ENCODE results near the gene FBXO7.
"Not testable (repeated sequence)": the region's sequence is repeated elsewhere in the genome, so short reads cannot be mapped to it uniquely, and the experiment has no call there.

FBXO7 gene

DNA sequence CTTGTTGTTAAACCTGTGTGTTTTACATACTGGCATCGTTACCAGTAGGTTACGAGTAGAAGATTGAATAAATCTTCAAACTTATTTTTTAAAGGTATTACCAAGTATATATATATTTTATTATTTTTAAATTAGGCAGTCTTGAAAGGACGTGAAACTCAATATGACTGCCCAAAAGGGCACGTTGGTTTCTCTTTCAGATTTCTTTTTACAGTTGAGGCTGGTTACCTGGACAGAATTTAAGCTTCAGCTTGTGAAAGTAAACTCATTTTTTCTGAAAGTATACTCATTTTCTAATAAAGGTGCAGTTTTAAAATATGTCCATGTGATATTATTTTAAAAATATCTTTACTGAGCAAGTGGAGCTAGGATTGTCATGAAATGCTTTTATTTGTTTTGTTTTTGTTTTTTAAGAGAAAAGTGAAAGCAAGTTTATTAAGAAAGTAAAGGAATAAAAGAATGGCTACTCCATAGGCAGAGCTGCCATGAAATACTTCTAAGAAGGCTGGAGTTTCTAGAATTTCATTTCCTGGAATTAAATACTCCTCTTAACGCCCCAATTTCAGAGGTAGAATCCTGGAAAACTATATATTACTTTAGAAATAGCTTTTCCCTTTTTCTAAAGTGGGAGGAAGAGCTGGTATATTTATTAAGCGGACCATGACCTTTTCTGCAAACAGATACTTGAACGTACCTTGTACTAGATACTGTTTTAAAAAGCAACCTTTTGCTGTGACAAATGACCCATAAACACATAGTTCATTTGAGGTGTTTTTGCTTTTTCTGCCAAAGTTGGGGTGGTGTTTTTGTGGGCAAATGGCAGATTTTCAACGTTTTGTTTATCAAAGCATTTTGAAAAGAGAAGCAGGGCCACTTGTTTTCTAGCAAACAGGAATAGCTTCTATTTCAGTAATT is 1.9 kb downstream of the FBXO7 start:
- DNase-seq (ENCODE audit: low spot score), result no peak
- TF ChIP-seq, protein P1, sequence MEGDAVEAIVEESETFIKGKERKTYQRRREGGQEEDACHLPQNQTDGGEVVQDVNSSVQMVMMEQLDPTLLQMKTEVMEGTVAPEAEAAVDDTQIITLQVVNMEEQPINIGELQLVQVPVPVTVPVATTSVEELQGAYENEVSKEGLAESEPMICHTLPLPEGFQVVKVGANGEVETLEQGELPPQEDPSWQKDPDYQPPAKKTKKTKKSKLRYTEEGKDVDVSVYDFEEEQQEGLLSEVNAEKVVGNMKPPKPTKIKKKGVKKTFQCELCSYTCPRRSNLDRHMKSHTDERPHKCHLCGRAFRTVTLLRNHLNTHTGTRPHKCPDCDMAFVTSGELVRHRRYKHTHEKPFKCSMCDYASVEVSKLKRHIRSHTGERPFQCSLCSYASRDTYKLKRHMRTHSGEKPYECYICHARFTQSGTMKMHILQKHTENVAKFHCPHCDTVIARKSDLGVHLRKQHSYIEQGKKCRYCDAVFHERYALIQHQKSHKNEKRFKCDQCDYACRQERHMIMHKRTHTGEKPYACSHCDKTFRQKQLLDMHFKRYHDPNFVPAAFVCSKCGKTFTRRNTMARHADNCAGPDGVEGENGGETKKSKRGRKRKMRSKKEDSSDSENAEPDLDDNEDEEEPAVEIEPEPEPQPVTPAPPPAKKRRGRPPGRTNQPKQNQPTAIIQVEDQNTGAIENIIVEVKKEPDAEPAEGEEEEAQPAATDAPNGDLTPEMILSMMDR (IDR thresholded peaks at IDR 0.05), result no peak
- H3K4me3 ChIP-seq, result peak overlapping the region; percentile 80
- H3K27ac ChIP-seq, result peak overlapping the region in 1 of 2 donors; percentile 98

DNA sequence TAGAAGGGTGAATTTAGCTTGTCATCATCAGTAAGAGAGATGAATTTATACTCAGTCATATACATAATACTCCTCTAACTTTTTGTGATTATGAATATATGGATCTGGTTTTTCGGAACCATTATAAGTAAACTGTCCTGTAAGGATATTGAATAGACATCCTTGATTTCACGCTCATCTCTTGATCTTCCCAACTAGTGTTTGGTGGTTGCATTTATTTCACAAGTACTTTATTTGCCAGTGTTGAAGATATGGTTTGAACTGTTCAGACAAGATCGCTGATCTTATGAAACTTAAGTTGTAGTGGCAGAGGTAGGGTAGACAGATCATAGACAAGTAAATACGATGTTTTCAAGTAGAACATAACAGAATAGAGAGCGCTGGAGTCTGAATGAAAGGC is 3.0 kb downstream of the FBXO7 start:
- DNase-seq (ENCODE audit: low spot score), result no peak
- Histone ChIP-seq H3K4me3 (no peak overlapping the region), H3K27ac (no peak overlapping the region)
- TF ChIP-seq, protein P1 (IDR thresholded peaks at IDR 0.05), result no peak

DNA sequence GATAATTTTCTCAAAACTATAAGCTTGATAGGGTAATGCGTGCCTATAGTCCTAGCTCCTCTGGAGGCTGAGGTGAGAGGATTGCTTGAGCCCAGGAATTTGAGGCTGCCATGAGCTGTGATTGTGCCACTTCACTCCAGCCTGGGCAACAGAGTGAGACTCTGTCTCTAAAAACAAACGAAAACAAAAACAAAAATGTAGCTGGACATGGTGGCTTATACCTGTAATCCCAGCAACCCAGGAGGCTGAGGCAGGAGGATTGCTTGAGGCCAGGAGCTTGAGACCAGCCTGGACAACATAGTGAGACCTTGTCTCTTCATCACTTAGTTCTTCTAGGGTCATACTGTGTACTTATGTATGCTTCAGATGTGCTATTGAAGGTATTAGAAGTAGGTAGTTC is 3.9 kb downstream of the FBXO7 start:
- not testable (repeated sequence) for DNase-seq (ENCODE audit: low spot score); H3K4me3 ChIP-seq; H3K27ac ChIP-seq

DNA sequence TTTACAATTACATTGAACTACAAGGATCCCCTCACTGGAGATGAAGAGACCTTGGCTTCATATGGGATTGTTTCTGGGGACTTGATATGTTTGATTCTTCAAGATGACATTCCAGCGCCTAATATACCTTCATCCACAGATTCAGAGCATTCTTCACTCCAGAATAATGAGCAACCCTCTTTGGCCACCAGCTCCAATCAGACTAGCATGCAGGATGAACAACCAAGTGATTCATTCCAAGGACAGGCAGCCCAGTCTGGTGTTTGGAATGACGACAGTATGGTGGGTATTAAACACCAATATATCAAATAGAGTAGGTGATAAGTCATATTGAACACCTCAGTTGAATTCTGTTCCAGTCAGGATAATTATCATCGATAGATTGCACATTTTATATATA is 4.4 kb downstream of the FBXO7 start:
- TF ChIP-seq, protein P1 (IDR thresholded peaks at IDR 0.05), result no peak
- Histone ChIP-seq H3K4me3 (no peak overlapping the region), H3K27ac (no peak overlapping the region)
- DNase-seq (ENCODE audit: low spot score), result no peak

DNA sequence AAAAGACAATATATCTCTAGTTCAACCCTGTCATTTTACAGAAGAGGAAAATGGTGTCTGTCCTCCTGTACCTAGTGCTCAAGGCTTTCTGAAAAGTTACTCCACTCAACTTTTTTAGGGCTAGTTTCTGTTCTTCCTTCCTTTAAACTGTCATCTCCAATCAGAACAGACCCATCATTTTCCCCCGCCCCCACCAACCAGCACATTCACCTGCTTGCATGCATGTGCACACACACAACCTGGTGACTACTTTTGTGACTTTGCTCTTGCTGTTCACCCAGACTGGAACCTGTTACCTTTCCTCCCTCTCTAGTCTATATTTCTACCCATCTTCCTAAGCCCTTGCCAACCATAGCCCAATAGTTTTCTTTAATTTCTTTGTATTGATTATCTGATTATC is 5.6 kb downstream of the FBXO7 start:
- H3K27ac ChIP-seq, result no peak overlapping the region
- no peak for DNase-seq (ENCODE audit: low spot score)
- TF ChIP-seq, protein P1 (IDR thresholded peaks at IDR 0.05), result no peak
- no peak overlapping the region for H3K4me3 ChIP-seq

DNA sequence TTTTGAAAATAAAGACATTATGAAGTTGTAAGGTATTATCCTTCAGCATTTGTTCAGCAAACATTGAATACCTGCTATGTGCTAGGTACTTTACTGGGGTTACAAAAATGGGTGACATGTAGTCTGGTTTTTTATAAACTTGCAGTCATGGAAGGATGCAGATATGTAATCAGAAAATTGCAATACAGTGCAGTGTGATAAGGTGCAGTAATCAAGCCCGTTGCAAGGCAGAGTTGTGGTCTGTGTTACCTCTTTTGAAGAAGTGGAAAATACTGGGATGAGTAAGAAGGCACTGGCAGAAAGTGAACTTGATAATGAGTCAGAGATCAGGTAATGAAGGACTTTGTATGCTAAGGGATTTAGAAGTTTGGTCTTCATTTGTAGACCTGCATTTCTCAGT is 8.1 kb downstream of the FBXO7 start:
- no peak for DNase-seq (ENCODE audit: low spot score)
- TF ChIP-seq, protein P1 (IDR thresholded peaks at IDR 0.05), result no peak
- H3K27ac ChIP-seq, result no peak overlapping the region
- H3K4me3 ChIP-seq, result no peak overlapping the region

DNA sequence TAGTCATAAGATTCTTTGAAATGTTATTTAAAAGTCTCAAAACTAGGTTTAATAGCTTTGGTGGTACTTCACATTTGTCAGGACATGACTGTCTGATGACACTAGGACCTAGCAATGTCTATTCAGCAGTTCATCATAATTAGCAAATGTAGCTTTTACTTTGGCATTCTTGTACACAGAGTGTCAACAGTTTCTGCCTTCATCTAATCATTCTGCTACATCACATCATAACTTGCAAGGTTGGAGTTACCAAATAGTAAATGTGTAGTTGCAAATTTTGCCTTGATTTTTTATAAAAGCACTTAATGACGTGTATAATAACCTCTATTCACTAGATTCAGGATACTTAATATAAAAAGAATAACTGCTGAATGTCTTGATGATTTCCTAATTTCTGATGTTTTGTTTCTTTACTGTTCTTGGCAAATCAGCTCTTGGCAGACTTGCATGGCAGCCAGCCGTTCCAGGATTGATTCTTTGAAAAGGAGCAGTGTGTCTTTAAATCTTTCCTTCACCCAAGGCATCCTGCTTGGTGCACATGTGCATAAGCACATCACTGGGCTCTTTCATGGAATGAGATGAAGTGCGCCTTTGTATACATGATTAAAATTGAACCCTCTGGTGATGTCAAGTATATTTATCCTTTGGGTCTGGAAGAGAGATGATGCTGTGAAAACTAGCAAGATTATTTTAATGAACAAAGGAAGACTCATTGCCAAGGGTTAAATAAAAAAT is 12.2 kb downstream of the FBXO7 start:
- Histone ChIP-seq H3K27ac (no peak overlapping the region), H3K4me3 (no peak overlapping the region)
- no peak for DNase-seq (ENCODE audit: low spot score)
- TF ChIP-seq, protein P1 (IDR thresholded peaks at IDR 0.05), result no peak

All from coronary artery (tissue), 2 donors.